ENCODE data around the gene KNDC1. TPM values are rescaled to one million over a fixed set of nuclear protein-coding genes. Genes with fewer than 3 reads are reported as not detected.

Gene KNDC1
- polyA plus RNA-seq, 1 donor from 2014 or later: 4.3 TPM

DNA sequence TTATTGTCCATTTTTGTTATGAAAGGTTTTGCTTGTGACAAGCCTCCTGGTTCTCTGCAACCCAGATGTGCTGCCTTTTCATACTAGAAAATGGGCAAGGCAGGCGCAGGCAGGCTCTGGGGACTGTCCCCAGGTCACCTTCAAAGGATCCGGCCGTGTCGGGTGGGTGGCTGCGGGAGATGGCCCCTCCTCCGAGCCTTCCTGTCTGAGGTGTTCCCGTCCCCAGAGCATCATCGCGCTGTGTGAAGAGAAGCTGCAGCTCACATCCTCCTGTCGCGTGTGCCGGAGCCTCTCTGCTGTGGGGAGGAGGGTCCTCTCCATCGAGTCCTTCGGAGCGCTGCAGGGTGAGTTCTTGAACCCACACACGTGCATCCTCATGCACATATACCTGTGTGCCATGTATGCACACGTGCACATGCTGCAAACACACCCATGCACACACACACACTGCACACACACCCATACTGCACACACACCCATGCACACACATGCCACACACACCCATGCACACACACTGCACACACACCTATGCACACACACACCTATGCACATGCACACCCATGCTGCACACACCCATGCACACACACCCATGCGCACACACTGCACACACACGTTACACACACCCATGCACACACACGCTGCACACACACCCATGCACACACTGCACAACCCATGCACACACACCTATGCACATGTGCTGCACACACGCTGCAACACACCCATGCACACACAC, 23.8 kb downstream of the KNDC1 start:
- H3K9ac ChIP-seq (ENCODE audit: low read length): no peak overlapping the region
- H2AFZ ChIP-seq (ENCODE audit: low read depth, low read length): no peak overlapping the region
- H3K27ac ChIP-seq (ENCODE audit: low read length): no peak overlapping the region
- TF ChIP-seq TAF1 (IDR thresholded peaks at IDR 0.05; ENCODE audit: low read depth) (no peak), SMC3 (conservative IDR thresholded peaks at IDR 0.05; ENCODE audit: poor library complexity) (no peak), MXI1 (conservative IDR thresholded peaks at IDR 0.05; ENCODE audit: poor library complexity, severe bottlenecking) (no peak), RAD21 (conservative IDR thresholded peaks at IDR 0.05) (no peak), EZH2 (IDR thresholded peaks at IDR 0.05; ENCODE audit: borderline replicate concordance, insufficient read depth, low read length, poor library complexity, severe bottlenecking) (no peak), EP300 (conservative IDR thresholded peaks at IDR 0.05; ENCODE audit: poor library complexity, severe bottlenecking) (no peak), POLR2AphosphoS5 (IDR thresholded peaks at IDR 0.05) (no peak)
- TF ChIP-seq, protein P1, sequence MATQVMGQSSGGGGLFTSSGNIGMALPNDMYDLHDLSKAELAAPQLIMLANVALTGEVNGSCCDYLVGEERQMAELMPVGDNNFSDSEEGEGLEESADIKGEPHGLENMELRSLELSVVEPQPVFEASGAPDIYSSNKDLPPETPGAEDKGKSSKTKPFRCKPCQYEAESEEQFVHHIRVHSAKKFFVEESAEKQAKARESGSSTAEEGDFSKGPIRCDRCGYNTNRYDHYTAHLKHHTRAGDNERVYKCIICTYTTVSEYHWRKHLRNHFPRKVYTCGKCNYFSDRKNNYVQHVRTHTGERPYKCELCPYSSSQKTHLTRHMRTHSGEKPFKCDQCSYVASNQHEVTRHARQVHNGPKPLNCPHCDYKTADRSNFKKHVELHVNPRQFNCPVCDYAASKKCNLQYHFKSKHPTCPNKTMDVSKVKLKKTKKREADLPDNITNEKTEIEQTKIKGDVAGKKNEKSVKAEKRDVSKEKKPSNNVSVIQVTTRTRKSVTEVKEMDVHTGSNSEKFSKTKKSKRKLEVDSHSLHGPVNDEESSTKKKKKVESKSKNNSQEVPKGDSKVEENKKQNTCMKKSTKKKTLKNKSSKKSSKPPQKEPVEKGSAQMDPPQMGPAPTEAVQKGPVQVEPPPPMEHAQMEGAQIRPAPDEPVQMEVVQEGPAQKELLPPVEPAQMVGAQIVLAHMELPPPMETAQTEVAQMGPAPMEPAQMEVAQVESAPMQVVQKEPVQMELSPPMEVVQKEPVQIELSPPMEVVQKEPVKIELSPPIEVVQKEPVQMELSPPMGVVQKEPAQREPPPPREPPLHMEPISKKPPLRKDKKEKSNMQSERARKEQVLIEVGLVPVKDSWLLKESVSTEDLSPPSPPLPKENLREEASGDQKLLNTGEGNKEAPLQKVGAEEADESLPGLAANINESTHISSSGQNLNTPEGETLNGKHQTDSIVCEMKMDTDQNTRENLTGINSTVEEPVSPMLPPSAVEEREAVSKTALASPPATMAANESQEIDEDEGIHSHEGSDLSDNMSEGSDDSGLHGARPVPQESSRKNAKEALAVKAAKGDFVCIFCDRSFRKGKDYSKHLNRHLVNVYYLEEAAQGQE (IDR thresholded peaks at IDR 0.05; ENCODE audit: borderline replicate concordance): no peak
- TF ChIP-seq, protein P2, sequence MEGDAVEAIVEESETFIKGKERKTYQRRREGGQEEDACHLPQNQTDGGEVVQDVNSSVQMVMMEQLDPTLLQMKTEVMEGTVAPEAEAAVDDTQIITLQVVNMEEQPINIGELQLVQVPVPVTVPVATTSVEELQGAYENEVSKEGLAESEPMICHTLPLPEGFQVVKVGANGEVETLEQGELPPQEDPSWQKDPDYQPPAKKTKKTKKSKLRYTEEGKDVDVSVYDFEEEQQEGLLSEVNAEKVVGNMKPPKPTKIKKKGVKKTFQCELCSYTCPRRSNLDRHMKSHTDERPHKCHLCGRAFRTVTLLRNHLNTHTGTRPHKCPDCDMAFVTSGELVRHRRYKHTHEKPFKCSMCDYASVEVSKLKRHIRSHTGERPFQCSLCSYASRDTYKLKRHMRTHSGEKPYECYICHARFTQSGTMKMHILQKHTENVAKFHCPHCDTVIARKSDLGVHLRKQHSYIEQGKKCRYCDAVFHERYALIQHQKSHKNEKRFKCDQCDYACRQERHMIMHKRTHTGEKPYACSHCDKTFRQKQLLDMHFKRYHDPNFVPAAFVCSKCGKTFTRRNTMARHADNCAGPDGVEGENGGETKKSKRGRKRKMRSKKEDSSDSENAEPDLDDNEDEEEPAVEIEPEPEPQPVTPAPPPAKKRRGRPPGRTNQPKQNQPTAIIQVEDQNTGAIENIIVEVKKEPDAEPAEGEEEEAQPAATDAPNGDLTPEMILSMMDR (IDR thresholded peaks at IDR 0.05; ENCODE audit: poor library complexity, severe bottlenecking): no peak
- no peaks in the 10 kb centered on the region for H3K36me3 ChIP-seq (ENCODE audit: insufficient read depth, low read length)
- H3K9me2 ChIP-seq (ENCODE audit: insufficient read depth, low read length): no peaks in the 10 kb centered on the region
- no peak overlapping the region for H3K4me2 ChIP-seq (ENCODE audit: low read length)
- no peaks in the 10 kb centered on the region for H3F3A ChIP-seq (ENCODE audit: insufficient read depth, low read length, poor library complexity, severe bottlenecking)
- H3K79me2 ChIP-seq (replicated peaks; ENCODE audit: insufficient read depth, low read length): no peaks in the 10 kb centered on the region
- no peaks in the 10 kb centered on the region for H3K27me3 ChIP-seq (ENCODE audit: insufficient read depth, low read depth, low read length)
- no peaks in the 10 kb centered on the region for H4K20me1 ChIP-seq (ENCODE audit: insufficient read depth)
- no peaks in the 10 kb centered on the region for H3K9me3 ChIP-seq (ENCODE audit: low read length)
- H3K4me3 ChIP-seq (ENCODE audit: low read length): no peak overlapping the region

DNA sequence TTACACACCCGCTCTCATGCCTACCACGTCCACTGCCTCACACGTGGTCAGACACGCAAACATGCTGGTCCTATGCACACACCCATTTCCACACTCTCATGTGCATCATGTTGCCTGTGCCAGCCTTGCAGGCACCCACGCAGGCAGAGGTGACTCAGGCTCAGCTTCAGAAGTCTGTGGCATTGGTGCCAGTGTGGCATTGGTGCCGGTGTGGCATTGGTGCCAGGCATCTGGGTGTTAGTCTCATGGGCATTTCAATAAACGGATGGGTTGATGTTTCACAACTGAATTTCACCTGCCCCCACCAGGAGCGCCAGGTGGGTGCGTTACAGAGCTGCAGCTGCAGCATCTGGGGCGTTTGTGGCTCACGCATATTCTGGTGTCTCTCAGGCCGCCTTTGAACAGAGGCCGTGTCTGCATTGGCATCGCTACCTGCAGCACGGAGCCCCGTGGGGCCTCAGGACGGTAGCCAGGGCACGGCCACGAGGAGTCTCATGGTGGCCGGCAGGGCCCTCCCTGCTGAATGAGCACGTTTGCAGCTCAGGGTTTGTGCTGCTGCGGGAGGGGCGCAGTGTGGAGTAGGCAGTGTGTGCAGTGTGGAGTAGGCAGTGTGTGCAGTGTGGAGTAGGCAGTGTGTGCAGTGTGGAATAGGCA, 24.7 kb downstream of the KNDC1 start:
- TF ChIP-seq POLR2AphosphoS5 (IDR thresholded peaks at IDR 0.05) (no peak), TAF1 (IDR thresholded peaks at IDR 0.05; ENCODE audit: low read depth) (no peak)
- TF ChIP-seq, protein P1 (IDR thresholded peaks at IDR 0.05; ENCODE audit: borderline replicate concordance): no peak
- H4K20me1 ChIP-seq (ENCODE audit: insufficient read depth): no peaks in the 10 kb centered on the region
- H3K9ac ChIP-seq (ENCODE audit: low read length): no peak overlapping the region
- H3K4me3 ChIP-seq (ENCODE audit: low read length): no peak overlapping the region
- no peak overlapping the region for H3K4me2 ChIP-seq (ENCODE audit: low read length)
- no peak overlapping the region for H3K27ac ChIP-seq (ENCODE audit: low read length)
- no peaks in the 10 kb centered on the region for H3K79me2 ChIP-seq (replicated peaks; ENCODE audit: insufficient read depth, low read length)
- H3K9me3 ChIP-seq (ENCODE audit: low read length): no peaks in the 10 kb centered on the region
- H3K36me3 ChIP-seq (ENCODE audit: insufficient read depth, low read length): no peaks in the 10 kb centered on the region
- no peaks in the 10 kb centered on the region for H3F3A ChIP-seq (ENCODE audit: insufficient read depth, low read length, poor library complexity, severe bottlenecking)
- no peaks in the 10 kb centered on the region for H3K27me3 ChIP-seq (ENCODE audit: insufficient read depth, low read depth, low read length)
- no peak overlapping the region for H2AFZ ChIP-seq (ENCODE audit: low read depth, low read length)
- no peaks in the 10 kb centered on the region for H3K9me2 ChIP-seq (ENCODE audit: insufficient read depth, low read length)
